Measurements from ENCODE around the gene SPTBN1.

DNA sequence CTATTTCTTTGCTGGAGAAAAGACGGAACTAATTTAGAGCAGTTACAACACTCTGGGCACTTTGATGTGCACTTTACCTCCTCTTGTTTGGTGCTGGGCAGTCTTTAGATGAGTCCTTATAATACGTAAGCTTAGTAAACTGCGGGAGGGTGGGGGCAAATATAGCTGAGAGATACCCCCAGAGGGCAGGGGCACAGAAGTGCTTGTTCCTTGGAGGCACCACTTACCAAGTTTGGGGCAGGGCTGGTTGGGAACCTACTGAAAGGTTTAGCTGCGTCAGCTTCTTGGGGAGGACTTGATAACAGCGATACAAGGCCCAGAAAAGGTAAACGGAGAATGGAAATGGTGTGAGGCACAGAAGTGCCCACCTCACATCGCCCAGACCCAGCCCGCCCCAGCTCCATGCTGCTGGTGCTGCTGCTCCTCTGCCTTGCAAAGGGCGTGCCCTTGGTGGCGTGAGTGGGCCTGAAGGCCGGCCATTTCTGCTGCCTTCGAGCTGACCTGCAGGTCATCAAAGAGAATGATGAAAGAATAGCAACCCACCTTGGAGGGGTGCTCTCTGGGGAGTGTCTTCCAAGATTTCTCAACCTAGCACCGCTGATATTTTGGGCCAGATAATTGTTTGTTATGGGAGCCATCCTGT is 139.2 kb downstream of the SPTBN1 start:
- TF ChIP-seq, protein P1, sequence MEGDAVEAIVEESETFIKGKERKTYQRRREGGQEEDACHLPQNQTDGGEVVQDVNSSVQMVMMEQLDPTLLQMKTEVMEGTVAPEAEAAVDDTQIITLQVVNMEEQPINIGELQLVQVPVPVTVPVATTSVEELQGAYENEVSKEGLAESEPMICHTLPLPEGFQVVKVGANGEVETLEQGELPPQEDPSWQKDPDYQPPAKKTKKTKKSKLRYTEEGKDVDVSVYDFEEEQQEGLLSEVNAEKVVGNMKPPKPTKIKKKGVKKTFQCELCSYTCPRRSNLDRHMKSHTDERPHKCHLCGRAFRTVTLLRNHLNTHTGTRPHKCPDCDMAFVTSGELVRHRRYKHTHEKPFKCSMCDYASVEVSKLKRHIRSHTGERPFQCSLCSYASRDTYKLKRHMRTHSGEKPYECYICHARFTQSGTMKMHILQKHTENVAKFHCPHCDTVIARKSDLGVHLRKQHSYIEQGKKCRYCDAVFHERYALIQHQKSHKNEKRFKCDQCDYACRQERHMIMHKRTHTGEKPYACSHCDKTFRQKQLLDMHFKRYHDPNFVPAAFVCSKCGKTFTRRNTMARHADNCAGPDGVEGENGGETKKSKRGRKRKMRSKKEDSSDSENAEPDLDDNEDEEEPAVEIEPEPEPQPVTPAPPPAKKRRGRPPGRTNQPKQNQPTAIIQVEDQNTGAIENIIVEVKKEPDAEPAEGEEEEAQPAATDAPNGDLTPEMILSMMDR (IDR thresholded peaks at IDR 0.05): no peak
- no peak for TF ChIP-seq POLR2A (IDR thresholded peaks at IDR 0.05)

Measured in uterus (tissue), 2 donors.